HepG2 (cell line): ENCODE data around the gene NEAT1. TPM values are rescaled to one million over a fixed set of nuclear protein-coding genes. Genes with fewer than 3 reads are reported as not detected.
A peak's percentile ranks its signal among the peaks of the same experiment; 100 is the strongest.

Source experiments
- AGO2 ChIP-seq: fragments of 200-400 bp; formaldehyde crosslinking; optimal IDR thresholded peaks from 2 replicates; pipeline ENCODE3; 2017; ENCODE audit warnings: mild to moderate bottlenecking, low read depth, low read length, moderate library complexity
- BORCS8-MEF2B ChIP-seq: sonication (generic); formaldehyde crosslinking; IDR thresholded peaks from 2 replicates; pipeline ENCODE4 v1.8.0; 2022; ENCODE audit warnings: mild to moderate bottlenecking, missing genetic modification reagents
- GATAD2A ChIP-seq: IDR thresholded peaks from 2 replicates; pipeline ENCODE4 v1.6.1; 2016
- MAZ ChIP-seq, 2 experiments: sonication (generic) in 1 of 2; formaldehyde crosslinking in 1 of 2; IDR thresholded peaks; 2 replicates each; pipeline versions ENCODE4 v1.5.0 to v1.6.1; 2012 to 2020; ENCODE audit warnings: low read depth in 2 of 2, mild to moderate bottlenecking in 2 of 2, borderline replicate concordance in 1 of 2, improper control_type of control experiment in 1 of 2, low read length in 1 of 2, missing genetic modification reagents in 1 of 2, moderate library complexity in 1 of 2
- MXI1 ChIP-seq: IDR thresholded peaks from 3 replicates; pipeline ENCODE4 v1.6.1; 2012; ENCODE audit warnings: low read depth, low read length, inconsistent platforms, borderline replicate concordance
- PATZ1 ChIP-seq: sonication (generic); formaldehyde crosslinking; IDR thresholded peaks from 2 replicates; pipeline ENCODE4 v1.4.0; 2020; ENCODE audit warnings: missing genetic modification reagents
- RARA ChIP-seq: IDR thresholded peaks from 2 replicates; pipeline ENCODE4 v1.6.1; 2016; ENCODE audit warnings: missing genetic modification reagents, missing compliant biosample characterization
- RBM22 ChIP-seq: fragments of 200-400 bp; formaldehyde crosslinking; optimal IDR thresholded peaks from 2 replicates; pipeline ENCODE3; 2017; ENCODE audit warnings: mild to moderate bottlenecking, low read length, moderate library complexity
- RNF2 ChIP-seq: fragments of 450-650 bp; conservative IDR thresholded peaks from 2 replicates; pipeline ENCODE4 v1.6.1; 2016; ENCODE audit warnings: low read depth
- SOX13 ChIP-seq, 3 experiments: fragments of 450-650 bp in 1 of 3; sonication (generic) in 1 of 3; formaldehyde crosslinking in 1 of 3; IDR thresholded peaks in 2 of 3; conservative IDR thresholded peaks in 1 of 3; 2 replicates each; pipeline versions ENCODE4 v1.5.0 to v1.6.1; 2016 to 2020; ENCODE audit warnings: antibody characterized with exemption in 1 of 3, mild to moderate bottlenecking in 1 of 3, missing compliant biosample characterization in 1 of 3, missing genetic modification reagents in 1 of 3, moderate library complexity in 1 of 3
- SOX5 ChIP-seq: IDR thresholded peaks from 2 replicates; pipeline ENCODE4 v1.6.1; 2016; ENCODE audit warnings: borderline replicate concordance
- SPEN ChIP-seq: sonication (generic); formaldehyde crosslinking; IDR thresholded peaks from 2 replicates; pipeline ENCODE4 v1.5.1; 2020; ENCODE audit warnings: low read depth, mild to moderate bottlenecking, missing genetic modification reagents
- TBX2 ChIP-seq: sonication (generic); formaldehyde crosslinking; IDR thresholded peaks from 2 replicates; pipeline ENCODE4 v1.5.0; 2020; ENCODE audit warnings: missing genetic modification reagents, mild to moderate bottlenecking, borderline replicate concordance
- TCF7 ChIP-seq: sonication (generic); IDR thresholded peaks from 2 replicates; pipeline ENCODE4 v1.6.1; 2016; ENCODE audit warnings: antibody characterized with exemption, low read depth
- XRCC5 ChIP-seq: fragments of 200-400 bp; formaldehyde crosslinking; optimal IDR thresholded peaks from 2 replicates; pipeline ENCODE3; 2017; ENCODE audit warnings: mild to moderate bottlenecking, low read length
- ZFP62 ChIP-seq: sonication (generic); formaldehyde crosslinking; IDR thresholded peaks from 2 replicates; pipeline ENCODE4 v1.4.0; 2020; ENCODE audit warnings: missing genetic modification reagents
- ZNF264 ChIP-seq: sonication (generic); formaldehyde crosslinking; IDR thresholded peaks from 2 replicates; pipeline ENCODE4 v1.4.0; 2020; ENCODE audit warnings: missing genetic modification reagents
- ZNF383 ChIP-seq: sonication (generic); formaldehyde crosslinking; IDR thresholded peaks from 2 replicates; pipeline ENCODE4 v1.4.0; 2020; ENCODE audit warnings: missing genetic modification reagents, mild to moderate bottlenecking, borderline replicate concordance
- ZNF451 ChIP-seq: sonication (generic); formaldehyde crosslinking; IDR thresholded peaks from 2 replicates; pipeline ENCODE4 v1.5.0; 2020; ENCODE audit warnings: mild to moderate bottlenecking, missing genetic modification reagents
- ZNF619 ChIP-seq: sonication (generic); formaldehyde crosslinking; IDR thresholded peaks from 2 replicates; pipeline ENCODE4 v1.4.0; 2020; ENCODE audit warnings: mild to moderate bottlenecking, missing genetic modification reagents
- polyA plus RNA-seq, 8 experiments: library from polyadenylated mRNA; depleted of rRNA in 3 of 8; stranded (reverse) in 7 of 8; unstranded in 1 of 8; fragments of >200 nt; fragmentation: Illumina TruSeq in 4 of 8; extraction: Trizol in 4 of 8; gene quantifications; 2 replicates each; pipeline versions ENCODE4 v1.2.1 to v1.2.3, GENCODE V29; 2011 to 2016; ENCODE audit warnings: low read depth in 4 of 8, missing spikeins in 1 of 8, mixed read lengths in 1 of 8; ENCODE audit not compliant: insufficient read depth in 1 of 8
- total RNA-seq, 5 experiments: library from RNA; depleted of rRNA; stranded (reverse); fragments of >200 nt; fragmentation: Illumina TruSeq; extraction: Trizol; gene quantifications; 2 replicates each; pipeline ENCODE4 v1.2.3, GENCODE V29; 2016; ENCODE audit warnings: low read depth in 1 of 5
- TF ChIP-seq, protein P1 (sequence below): sonication (generic); formaldehyde crosslinking; IDR thresholded peaks from 2 replicates; pipeline ENCODE4 v1.4.0; 2020; ENCODE audit warnings: missing genetic modification reagents
- TF ChIP-seq, protein P2 (sequence below): sonication (generic); formaldehyde crosslinking; IDR thresholded peaks from 2 replicates; pipeline ENCODE4 v1.5.1; 2020; ENCODE audit warnings: mild to moderate bottlenecking, missing genetic modification reagents, moderate library complexity

Gene NEAT1
- total and polyA plus RNA-seq, 2 of the 13 experiments (the other 11 are each of a cell fraction or from before 2014, with no cell fraction given) = 20.5 to 41.2 TPM

- TF ChIP-seq ZNF383 (CRISPR knock-in tag) (no peak), ZNF451 (CRISPR knock-in tag) (0 out of 2 replicates have a peak, but pooled peaks have one; percentile 68), RNF2 (no peak), SOX5 (CRISPR knock-in tag) (peak; percentile 49; the same call in 1 of the 2 replicates), GATAD2A (peak; percentile 66; the same call in 1 of the 2 replicates), MXI1 (peak; percentile 65; the same call in 1 of the 3 replicates), SPEN (CRISPR knock-in tag) (peak; percentile 74; the same call in 1 of the 2 replicates), ZNF264 (CRISPR knock-in tag) (no peak), XRCC5 (peak; percentile 92), RARA (CRISPR knock-in tag) (peak; percentile 57; the same call in 1 of the 2 replicates), AGO2 (peak; percentile 62), ZNF619 (CRISPR knock-in tag) (no peak), TBX2 (CRISPR knock-in tag) (peak; percentile 75; the same call in 1 of the 2 replicates), SOX13 (IDR thresholded peaks at IDR 0.05) (no peak), SOX13 (CRISPR knock-in tag; conservative IDR thresholded peaks at IDR 0.05 in 1 of 2, IDR thresholded peaks at IDR 0.05 in 1 of 2) (peak in 1 of 2 experiments; percentile 35; a peak in 1 of 4 replicates), TCF7 (no peak), RBM22 (no peak), ZFP62 (CRISPR knock-in tag) (no peak), MAZ (IDR thresholded peaks at IDR 0.05; ENCODE audit: borderline replicate concordance, low read depth, low read length) (peak; percentile 80), MAZ (CRISPR knock-in tag; IDR thresholded peaks at IDR 0.05; ENCODE audit: low read depth) (peak; percentile 88), BORCS8-MEF2B (0 out of 2 replicates have a peak, but pooled peaks have one; percentile 2), PATZ1 (CRISPR knock-in tag) (peak; percentile 81)
- TF ChIP-seq, protein P1, sequence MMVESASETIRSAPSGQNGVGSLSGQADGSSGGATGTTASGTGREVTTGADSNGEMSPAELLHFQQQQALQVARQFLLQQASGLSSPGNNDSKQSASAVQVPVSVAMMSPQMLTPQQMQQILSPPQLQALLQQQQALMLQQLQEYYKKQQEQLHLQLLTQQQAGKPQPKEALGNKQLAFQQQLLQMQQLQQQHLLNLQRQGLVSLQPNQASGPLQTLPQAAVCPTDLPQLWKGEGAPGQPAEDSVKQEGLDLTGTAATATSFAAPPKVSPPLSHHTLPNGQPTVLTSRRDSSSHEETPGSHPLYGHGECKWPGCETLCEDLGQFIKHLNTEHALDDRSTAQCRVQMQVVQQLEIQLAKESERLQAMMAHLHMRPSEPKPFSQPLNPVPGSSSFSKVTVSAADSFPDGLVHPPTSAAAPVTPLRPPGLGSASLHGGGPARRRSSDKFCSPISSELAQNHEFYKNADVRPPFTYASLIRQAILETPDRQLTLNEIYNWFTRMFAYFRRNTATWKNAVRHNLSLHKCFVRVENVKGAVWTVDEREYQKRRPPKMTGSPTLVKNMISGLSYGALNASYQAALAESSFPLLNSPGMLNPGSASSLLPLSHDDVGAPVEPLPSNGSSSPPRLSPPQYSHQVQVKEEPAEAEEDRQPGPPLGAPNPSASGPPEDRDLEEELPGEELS (CRISPR knock-in tag) = peak; percentile 68; the same call in 1 of the 2 replicates
- TF ChIP-seq, protein P2, sequence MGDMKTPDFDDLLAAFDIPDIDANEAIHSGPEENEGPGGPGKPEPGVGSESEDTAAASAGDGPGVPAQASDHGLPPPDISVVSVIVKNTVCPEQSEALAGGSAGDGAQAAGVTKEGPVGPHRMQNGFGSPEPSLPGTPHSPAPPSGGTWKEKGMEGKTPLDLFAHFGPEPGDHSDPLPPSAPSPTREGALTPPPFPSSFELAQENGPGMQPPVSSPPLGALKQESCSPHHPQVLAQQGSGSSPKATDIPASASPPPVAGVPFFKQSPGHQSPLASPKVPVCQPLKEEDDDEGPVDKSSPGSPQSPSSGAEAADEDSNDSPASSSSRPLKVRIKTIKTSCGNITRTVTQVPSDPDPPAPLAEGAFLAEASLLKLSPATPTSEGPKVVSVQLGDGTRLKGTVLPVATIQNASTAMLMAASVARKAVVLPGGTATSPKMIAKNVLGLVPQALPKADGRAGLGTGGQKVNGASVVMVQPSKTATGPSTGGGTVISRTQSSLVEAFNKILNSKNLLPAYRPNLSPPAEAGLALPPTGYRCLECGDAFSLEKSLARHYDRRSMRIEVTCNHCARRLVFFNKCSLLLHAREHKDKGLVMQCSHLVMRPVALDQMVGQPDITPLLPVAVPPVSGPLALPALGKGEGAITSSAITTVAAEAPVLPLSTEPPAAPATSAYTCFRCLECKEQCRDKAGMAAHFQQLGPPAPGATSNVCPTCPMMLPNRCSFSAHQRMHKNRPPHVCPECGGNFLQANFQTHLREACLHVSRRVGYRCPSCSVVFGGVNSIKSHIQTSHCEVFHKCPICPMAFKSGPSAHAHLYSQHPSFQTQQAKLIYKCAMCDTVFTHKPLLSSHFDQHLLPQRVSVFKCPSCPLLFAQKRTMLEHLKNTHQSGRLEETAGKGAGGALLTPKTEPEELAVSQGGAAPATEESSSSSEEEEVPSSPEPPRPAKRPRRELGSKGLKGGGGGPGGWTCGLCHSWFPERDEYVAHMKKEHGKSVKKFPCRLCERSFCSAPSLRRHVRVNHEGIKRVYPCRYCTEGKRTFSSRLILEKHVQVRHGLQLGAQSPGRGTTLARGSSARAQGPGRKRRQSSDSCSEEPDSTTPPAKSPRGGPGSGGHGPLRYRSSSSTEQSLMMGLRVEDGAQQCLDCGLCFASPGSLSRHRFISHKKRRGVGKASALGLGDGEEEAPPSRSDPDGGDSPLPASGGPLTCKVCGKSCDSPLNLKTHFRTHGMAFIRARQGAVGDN = peak; percentile 81
These were observed 6.2 kb upstream of the NEAT1 start (continued) for GRCh38 chr11:65416341-65416824.
